Endothelial cell of umbilical vein (primary cell): Measurements from ENCODE around the gene NCOA7. TPM values are rescaled to one million over a fixed set of nuclear protein-coding genes. Genes with fewer than 3 reads are reported as not detected.

Experiments
- BruUV-seq: library from RNA; stranded (reverse); fragments of 400-500 nt; replicated peaks from 2 replicates; lab custom pipeline; 2021; lab: Mats Ljungman, UMichigan
- CTCF ChIA-PET: fragments of 300-600, 350-600 bp; sonication (Branson Sonifier 250); formaldehyde crosslinking; loops from one replicate; lab custom pipeline; 2021; ENCODE audit warnings: antibody characterized with exemption, inconsistent platforms; lab: Charles Lee
- POLR2A ChIA-PET: fragments of 300-600, 350-600 bp; sonication (Branson Sonifier 250); formaldehyde crosslinking; loops from one replicate; lab custom pipeline; 2021; ENCODE audit warnings: antibody characterized with exemption, inconsistent platforms; lab: Charles Lee
- DNase-seq: peaks from one replicate; pipeline ENCODE4 v3.0.0-alpha.2; 2011; ENCODE audit warnings: low read depth, low spot score
- FAIRE-seq: peaks from 2 replicates; lab custom pipeline; 2011; peaks lifted over from hg19 to GRCh38; lab: Jason Lieb, UNC
- H2AFZ ChIP-seq: 2 replicates; pipeline ENCODE4 v1.6.0; 2012; ENCODE audit warnings: low read depth, low read length, control low read depth, inconsistent platforms
- H3K27ac ChIP-seq: 2 replicates; pipeline ENCODE4 v1.5.1; 2011; ENCODE audit warnings: low read depth, mild to moderate bottlenecking, control low read depth, low read length, moderate library complexity; ENCODE audit not compliant: insufficient read depth
- H3K27me3 ChIP-seq, 2 experiments: 2 replicates each; pipeline versions ENCODE4 v1.6.0 to v1.6.1; 2011; ENCODE audit warnings: low read length in 2 of 2, mixed read lengths in 1 of 2; ENCODE audit not compliant: control insufficient read depth in 2 of 2, insufficient read depth in 2 of 2
- H3K36me3 ChIP-seq, 2 experiments: 2 replicates in 1 of 2; 3 replicates in 1 of 2; pipeline ENCODE4 v1.5.1; 2011; ENCODE audit warnings: low read length in 2 of 2, mild to moderate bottlenecking in 1 of 2, moderate library complexity in 1 of 2; ENCODE audit not compliant: control insufficient read depth in 2 of 2, insufficient read depth in 2 of 2; ENCODE audit errors: extremely low read depth in 1 of 2
- H3K4me1 ChIP-seq: 3 replicates; pipeline ENCODE4 v1.5.1; 2011; ENCODE audit warnings: mild to moderate bottlenecking, low read length; ENCODE audit not compliant: control insufficient read depth, insufficient read depth; ENCODE audit errors: extremely low read depth
- H3K4me2 ChIP-seq: 2 replicates; pipeline ENCODE4 v1.6.1; 2011; ENCODE audit warnings: low read length, control low read depth, mixed read lengths; ENCODE audit not compliant: insufficient read depth
- H3K4me3 ChIP-seq, 3 experiments: fragments of 200-600 bp in 1 of 3; sonication (generic), shearing (Covaris generic) in 1 of 3; replicated peaks in 1 of 3; 2 replicates each; pipeline ENCODE4 v1.5.1; 2011 to 2016; ENCODE audit warnings: control low read depth in 3 of 3, low read length in 3 of 3, mild to moderate bottlenecking in 2 of 3, inconsistent platforms in 1 of 3, low read depth in 1 of 3, moderate library complexity in 1 of 3; ENCODE audit not compliant: insufficient read depth in 1 of 3
- H3K79me2 ChIP-seq: 2 replicates; pipeline ENCODE4 v1.6.0; 2012; ENCODE audit warnings: low read length, inconsistent platforms; ENCODE audit not compliant: control insufficient read depth, insufficient read depth
- H3K9ac ChIP-seq: replicated peaks from 2 replicates; pipeline ENCODE3; 2011; ENCODE audit warnings: low read length, control low read depth; ENCODE audit not compliant: insufficient read depth; ENCODE audit errors: extremely low read depth
- H3K9me1 ChIP-seq: replicated peaks from 3 replicates; pipeline ENCODE4 v1.6.0; 2011; ENCODE audit warnings: mild to moderate bottlenecking, low read length; ENCODE audit not compliant: control insufficient read depth, insufficient read depth; ENCODE audit errors: extremely low read depth
- H3K9me3 ChIP-seq: replicated peaks from 2 replicates; pipeline ENCODE4 v1.5.1; 2012; ENCODE audit warnings: low read length, inconsistent platforms; ENCODE audit not compliant: control insufficient read depth, insufficient read depth
- H4K20me1 ChIP-seq: replicated peaks from 2 replicates; pipeline ENCODE3; 2011; ENCODE audit warnings: mild to moderate bottlenecking, low read length; ENCODE audit not compliant: control insufficient read depth, insufficient read depth; ENCODE audit errors: extremely low read depth
- CTCF ChIP-seq, 2 donors: IDR thresholded peaks; 1 replicate in 1 of 2; 2 replicates in 1 of 2; pipeline ENCODE4 v1.5.1; 2011; ENCODE audit warnings: low read length in 2 of 2, mild to moderate bottlenecking in 2 of 2, moderate library complexity in 2 of 2, control low read depth in 1 of 2, inconsistent platforms in 1 of 2, low read depth in 1 of 2; ENCODE audit not compliant: insufficient read depth in 1 of 2; ENCODE audit errors: extremely low read depth in 1 of 2
- EZH2 ChIP-seq: IDR thresholded peaks from 2 replicates; pipeline ENCODE4 v1.6.1; 2012; ENCODE audit warnings: borderline replicate concordance, low read depth, mild to moderate bottlenecking, moderate library complexity, low read length, inconsistent platforms; ENCODE audit not compliant: severe bottlenecking
- FOS ChIP-seq: IDR thresholded peaks from 2 replicates; pipeline ENCODE4 v1.6.1; 2011; ENCODE audit warnings: mild to moderate bottlenecking, low read length, moderate library complexity, borderline replicate concordance; ENCODE audit not compliant: insufficient read depth
- GATA2 ChIP-seq: IDR thresholded peaks from 2 replicates; pipeline ENCODE4 v1.7.0; 2011; ENCODE audit warnings: low read depth, mild to moderate bottlenecking, moderate library complexity, mixed read lengths, low read length; ENCODE audit not compliant: insufficient read length, insufficient read depth
- JUN ChIP-seq: IDR thresholded peaks from 2 replicates; pipeline ENCODE4 v1.6.1; 2011; ENCODE audit warnings: borderline replicate concordance, low read depth; ENCODE audit not compliant: insufficient read length, insufficient read depth
- MYC ChIP-seq: IDR thresholded peaks from one replicate; pipeline ENCODE4 v1.6.1; 2011; ENCODE audit warnings: mild to moderate bottlenecking, low read depth, low read length
- POLR2A ChIP-seq: IDR thresholded peaks from 2 replicates; pipeline ENCODE4 v1.6.1; 2012; ENCODE audit warnings: low read depth, mild to moderate bottlenecking, control low read depth, low read length
- dilution Hi-C: fragments of 300-500 bp; cut with MboI; formaldehyde crosslinking; loops from one replicate; pipeline ENCODE4 v1.15.0; 2019; ENCODE audit warnings: low sequenced_read_pairs; ENCODE audit not compliant: extremely low pct_ligation_motif_present
- intact Hi-C: fragments of 100-400 bp; cut with micrococcal nuclease; formaldehyde crosslinking; loops from one replicate; pipeline ENCODE4 v1.10.0; 2022
- polyA plus RNA-seq, 4 experiments: library from polyadenylated mRNA; depleted of rRNA in 3 of 4; stranded (reverse) in 3 of 4; unstranded in 1 of 4; fragments of >200 nt; gene quantifications; 2 replicates each; pipeline versions ENCODE4 v1.2.1 to v1.2.3, GENCODE V29; 2011 to 2012; ENCODE audit warnings: missing spikeins in 1 of 4
- total RNA-seq: library from RNA; stranded (reverse); gene quantifications from 2 replicates; pipeline ENCODE4 v1.2.3, GENCODE V29; 2021
- TF ChIP-seq, protein P1 (sequence below): IDR thresholded peaks from 2 replicates; pipeline ENCODE4 v1.6.1; 2011; ENCODE audit not compliant: insufficient read depth, insufficient read length

NCOA7 gene
- total and polyA plus RNA-seq, 2 donors (not counting 3 experiments of a cell fraction or from before 2014, with no cell fraction given): 27.7 to 71.2 TPM

- no peaks in the 10 kb centered on the region for H3K9me1 ChIP-seq
- H3K4me1 ChIP-seq: peaks cover 33% of the 10 kb centered on the region
- no peak for FAIRE-seq
- DNase-seq: no peak
- H3K9ac ChIP-seq: no peak overlapping the region
- dilution Hi-C loops: no loop called here
- intact Hi-C loops: no loop called here
- H4K20me1 ChIP-seq: no peaks in the 10 kb centered on the region
- ChIA-PET POLR2A (no interaction called here), CTCF (interaction anchor here (1.0 to 6.1 kb wide), 2 partner anchors 16 to 49 kb away, joined by 3 to 47 read pairs; partner anchors contain the start of gene NCOA7)
- H3K4me2 ChIP-seq: no peak overlapping the region
- TF ChIP-seq GATA2: no peak
- TF ChIP-seq MYC: no peak
- no peak for TF ChIP-seq CTCF (IDR thresholded peaks at IDR 0.05; ENCODE audit: extremely low read depth in 1 of 2, insufficient read depth in 1 of 2, low read depth in 1 of 2, low read length in 2 of 2)
- TF ChIP-seq POLR2A: no peak
- no peak for TF ChIP-seq EZH2
- TF ChIP-seq, protein P1, sequence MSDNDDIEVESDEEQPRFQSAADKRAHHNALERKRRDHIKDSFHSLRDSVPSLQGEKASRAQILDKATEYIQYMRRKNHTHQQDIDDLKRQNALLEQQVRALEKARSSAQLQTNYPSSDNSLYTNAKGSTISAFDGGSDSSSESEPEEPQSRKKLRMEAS: no peak
- no peak for TF ChIP-seq JUN
- TF ChIP-seq FOS: no peak
- BruUV-seq: no TSS peak
- H3K9me3 ChIP-seq: no peaks in the 10 kb centered on the region
- no peaks in the 10 kb centered on the region for H3K27me3 ChIP-seq
- H2AFZ ChIP-seq: no peak overlapping the region
- peaks cover 61% of the 10 kb centered on the region for H3K79me2 ChIP-seq
- no peak overlapping the region for H3K27ac ChIP-seq
- no peak overlapping the region for H3K4me3 ChIP-seq
- peaks cover 0 to 2% of the 10 kb centered on the region in 2 experiments for H3K36me3 ChIP-seq
Measured at GRCh38 chr6:125808591-125808990, 17.8 kb downstream of the NCOA7 start.
